K562 (cell line): Measurements from ENCODE around the gene HAUS2. TPM values are rescaled to one million over a fixed set of nuclear protein-coding genes. Genes with fewer than 3 reads are reported as not detected.

Source experiments
- ATAC-seq: fragments of 200-7000 bp; cut with Tn5 transposase; 3 replicates; pipeline ENCODE4 v1.9.1; 2020; ENCODE audit warnings: moderate library complexity
- BruUV-seq: library from RNA; stranded (reverse); fragments of 400-500 nt; replicated peaks from 2 replicates; lab custom pipeline; 2021; lab: Mats Ljungman, UMichigan
- CTCF ChIA-PET: fragments of 300-600 bp; formaldehyde crosslinking; extraction: SDS; loops from one replicate; lab custom pipeline; 2021; ENCODE audit warnings: low intra/inter-chr PET ratio; lab: Yijun Ruan, JAX
- POLR2A ChIA-PET: fragments of 300-600, 350-650 bp; sonication (Branson Sonifier 250); formaldehyde crosslinking; extraction: SDS; loops from one replicate; lab custom pipeline; 2021; ENCODE audit warnings: antibody characterized with exemption, inconsistent platforms; lab: Yijun Ruan, JAX
- DNase-seq, 4 experiments: peaks; one replicate each; pipeline versions ENCODE4 v3.0.0 to v3.0.0-alpha.2; 2011 to 2018; ENCODE audit warnings: low spot score in 3 of 4, mixed read lengths in 3 of 4; ENCODE audit errors: extremely low read depth in 1 of 4
- FAIRE-seq: peaks from 2 replicates; lab custom pipeline; 2011; peaks lifted over from hg19 to GRCh38; lab: Jason Lieb, UNC
- H2AFZ ChIP-seq: 2 replicates; pipeline ENCODE4 v1.6.0; 2011; ENCODE audit warnings: low read depth, low read length, control low read depth, inconsistent platforms
- H3K27ac ChIP-seq: fragments of 200-600 bp; 3 replicates; pipeline ENCODE4 v1.8.0; 2011; ENCODE audit warnings: low read depth, mild to moderate bottlenecking, control low read depth, inconsistent platforms, low read length, moderate library complexity, mixed read lengths; ENCODE audit errors: extremely low read depth
- H3K27me3 ChIP-seq, 2 experiments: fragments of 300-600 bp in 1 of 2; 2 replicates in 1 of 2; 3 replicates in 1 of 2; pipeline versions ENCODE4 v1.6.0 to v1.8.0; 2011; ENCODE audit warnings: inconsistent platforms in 2 of 2, low read length in 2 of 2, mild to moderate bottlenecking in 1 of 2, mixed read lengths in 1 of 2, moderate library complexity in 1 of 2; ENCODE audit not compliant: control insufficient read depth in 2 of 2, insufficient read depth in 2 of 2
- H3K36me3 ChIP-seq: fragments of 300-600 bp; 3 replicates; pipeline ENCODE4 v1.8.0; 2011; ENCODE audit warnings: mild to moderate bottlenecking, low read length, inconsistent platforms; ENCODE audit not compliant: control insufficient read depth, insufficient read depth
- H3K4me1 ChIP-seq, 2 experiments: fragments of 200-600 bp in 1 of 2; replicated peaks in 1 of 2; 2 replicates in 1 of 2; 3 replicates in 1 of 2; pipeline versions ENCODE4 v1.5.1 to v1.8.0; 2011; ENCODE audit warnings: inconsistent platforms in 2 of 2, low read length in 2 of 2, mild to moderate bottlenecking in 1 of 2, mixed read lengths in 1 of 2, moderate library complexity in 1 of 2; ENCODE audit not compliant: control insufficient read depth in 2 of 2, insufficient read depth in 2 of 2
- H3K4me2 ChIP-seq: 2 replicates; pipeline ENCODE4 v1.6.1; 2011; ENCODE audit warnings: low read length, control low read depth, inconsistent platforms, mixed read lengths; ENCODE audit not compliant: insufficient read depth
- H3K4me3 ChIP-seq: fragments of 200-600 bp; sonication (generic), shearing (Covaris generic); 2 replicates; pipeline ENCODE4 v1.5.1; 2016; ENCODE audit warnings: control low read depth, inconsistent platforms
- H3K79me2 ChIP-seq: fragments of 200-600 bp; 3 replicates; pipeline ENCODE4 v1.8.0; 2011; ENCODE audit warnings: low read length, inconsistent platforms; ENCODE audit not compliant: control insufficient read depth, insufficient read depth
- H3K9ac ChIP-seq, 2 experiments: 2 replicates each; pipeline versions ENCODE4 v1.6.0 to v1.6.1; 2011; ENCODE audit warnings: low read depth in 2 of 2, low read length in 2 of 2, control low read depth in 1 of 2, inconsistent platforms in 1 of 2, mild to moderate bottlenecking in 1 of 2, mixed read lengths in 1 of 2; ENCODE audit not compliant: insufficient read depth in 1 of 2
- H3K9me1 ChIP-seq: one replicate; pipeline ENCODE4 v1.6.0; 2011; ENCODE audit warnings: inconsistent platforms, mild to moderate bottlenecking, low read length, moderate library complexity; ENCODE audit not compliant: control insufficient read depth, insufficient read depth
- H3K9me3 ChIP-seq: replicated peaks from 2 replicates; pipeline ENCODE4 v1.5.1; 2011; ENCODE audit warnings: low read depth, low read length, inconsistent platforms; ENCODE audit not compliant: control insufficient read depth, insufficient read depth
- H4K20me1 ChIP-seq: replicated peaks from 2 replicates; pipeline ENCODE4 v1.6.1; 2011; ENCODE audit warnings: low read length, inconsistent platforms, mixed read lengths; ENCODE audit not compliant: control insufficient read depth, insufficient read depth
- C11orf30 ChIP-seq: fragments of 450-650 bp; IDR thresholded peaks from 2 replicates; pipeline ENCODE4 v1.6.1; 2016; ENCODE audit warnings: low read depth, mild to moderate bottlenecking
- CREB1 ChIP-seq, 2 experiments: sonication (generic) in 1 of 2; formaldehyde crosslinking in 1 of 2; IDR thresholded peaks; 2 replicates each; pipeline versions ENCODE4 v1.6.1 to v1.8.0; 2012 to 2022; ENCODE audit warnings: inconsistent platforms in 1 of 2, mild to moderate bottlenecking in 1 of 2, missing genetic modification reagents in 1 of 2, moderate library complexity in 1 of 2
- CTBP1 ChIP-seq: fragments of 450-650 bp; IDR thresholded peaks from 2 replicates; pipeline ENCODE4 v1.6.1; 2016; ENCODE audit warnings: borderline replicate concordance
- FOXJ3 ChIP-seq: sonication (generic); formaldehyde crosslinking; IDR thresholded peaks from 2 replicates; pipeline ENCODE4 v1.4.0; 2020; ENCODE audit warnings: mild to moderate bottlenecking, missing genetic modification reagents
- MECOM ChIP-seq: fragments of 250-450 bp; sonication (Bioruptor Pico); IDR thresholded peaks from 2 replicates; pipeline ENCODE4 v1.8.0; 2022; ENCODE audit warnings: inconsistent platforms
- PRPF4 ChIP-seq: fragments of 200-400 bp; formaldehyde crosslinking; IDR thresholded peaks from one replicate; pipeline ENCODE4 v1.6.1; 2017; ENCODE audit warnings: low read length, low read depth, mild to moderate bottlenecking; ENCODE audit not compliant: insufficient read depth, poor library complexity, severe bottlenecking
- RAD51 ChIP-seq: fragments of 450-650 bp; IDR thresholded peaks from 2 replicates; pipeline ENCODE4 v1.7.1; 2016; ENCODE audit warnings: low read depth, mild to moderate bottlenecking, borderline replicate concordance
- ZBTB17 ChIP-seq: fragments of 450-650 bp; formaldehyde crosslinking; IDR thresholded peaks from 2 replicates; pipeline ENCODE4 v1.4.0; 2020; ENCODE audit warnings: mild to moderate bottlenecking
- ZNF184 ChIP-seq: sonication (generic); formaldehyde crosslinking; IDR thresholded peaks from 2 replicates; pipeline ENCODE4 v1.5.0; 2020; ENCODE audit warnings: missing genetic modification reagents
- ZNF239 ChIP-seq: fragments of 250-450 bp; sonication (Bioruptor Pico); IDR thresholded peaks from 2 replicates; pipeline ENCODE4 v1.4.0; 2020; ENCODE audit warnings: mild to moderate bottlenecking
- ZNF282 ChIP-seq: sonication (generic); formaldehyde crosslinking; IDR thresholded peaks from 2 replicates; pipeline ENCODE4 v1.8.1; 2023; ENCODE audit warnings: missing genetic modification reagents
- ZNF41 ChIP-seq: fragments of 250-450 bp; sonication (Bioruptor Pico); conservative IDR thresholded peaks from 2 replicates; pipeline ENCODE4 v1.4.0; 2020; ENCODE audit warnings: mild to moderate bottlenecking
- ZNF76 ChIP-seq: fragments of 250-450 bp; sonication (Bioruptor Pico); IDR thresholded peaks from 2 replicates; pipeline ENCODE4 v1.4.0; 2020; ENCODE audit warnings: mild to moderate bottlenecking, moderate library complexity, borderline replicate concordance
- WGBS: fragments of 100-300 bp; shearing (Covaris generic); methylation state at CpG from one replicate; pipeline ENCODE4 v1.1.6; 2016; ENCODE audit warnings: low coverage, mixed read lengths; ENCODE audit not compliant: insufficient coverage; ENCODE audit errors: missing lambda C conversion rate; 5-methylcytosine and 5-hydroxymethylcytosine counted together
- in situ Hi-C: fragments of 300-500 bp; cut with MboI; formaldehyde crosslinking; loops from 4 replicates; pipeline ENCODE4 v1.15.0; 2018; ENCODE audit warnings: inconsistent platforms, mixed read lengths
- intact Hi-C: fragments of 100-400 bp; cut with micrococcal nuclease; formaldehyde crosslinking; loops from 2 replicates; pipeline ENCODE4 v1.14.2; 2022
- polyA plus RNA-seq, 8 experiments: library from polyadenylated mRNA; depleted of rRNA in 4 of 8; stranded (reverse) in 5 of 8; unstranded in 3 of 8; fragments of >200 nt; fragmentation: Nextera tagmentation in 2 of 8; fragmentation: Illumina TruSeq in 1 of 8; extraction: Ambion mirVana in 2 of 8; extraction: Trizol in 1 of 8; gene quantifications; 2 replicates each; pipeline versions ENCODE4 v1.2.1 to v1.2.3, GENCODE V29; 2011 to 2014; ENCODE audit warnings: inconsistent platforms in 1 of 8, missing spikeins in 1 of 8
- total RNA-seq, 7 experiments: library from RNA; depleted of rRNA in 6 of 7; stranded (reverse); fragments of >200 nt in 6 of 7; fragmentation: Illumina TruSeq in 2 of 7; extraction: Trizol in 2 of 7; gene quantifications; 2 replicates each; pipeline versions ENCODE4 v1.2.1 to v1.2.3, GENCODE V29; 2011 to 2021; ENCODE audit warnings: low replicate concordance in 1 of 7
- TF ChIP-seq, protein P1 (sequence below): fragments of 450-650 bp; formaldehyde crosslinking; IDR thresholded peaks from 2 replicates; pipeline ENCODE4 v1.4.0; 2020; ENCODE audit warnings: mild to moderate bottlenecking
- TF ChIP-seq, protein P2 (sequence below): fragments of 450-650 bp; IDR thresholded peaks from 2 replicates; pipeline ENCODE4 v1.6.1; 2016
- TF ChIP-seq, protein P3 (sequence below): fragments of 250-450 bp; sonication (Bioruptor Pico); IDR thresholded peaks from 2 replicates; pipeline ENCODE4 v1.8.0; 2021; ENCODE audit warnings: moderate library complexity, mild to moderate bottlenecking, inconsistent platforms

Gene HAUS2
- total and polyA plus RNA-seq, 9 of the 15 experiments (the other 6 are each of a cell fraction or from before 2014, with no cell fraction given): 30.6 to 64.9 (median 54.1) TPM

DNA sequence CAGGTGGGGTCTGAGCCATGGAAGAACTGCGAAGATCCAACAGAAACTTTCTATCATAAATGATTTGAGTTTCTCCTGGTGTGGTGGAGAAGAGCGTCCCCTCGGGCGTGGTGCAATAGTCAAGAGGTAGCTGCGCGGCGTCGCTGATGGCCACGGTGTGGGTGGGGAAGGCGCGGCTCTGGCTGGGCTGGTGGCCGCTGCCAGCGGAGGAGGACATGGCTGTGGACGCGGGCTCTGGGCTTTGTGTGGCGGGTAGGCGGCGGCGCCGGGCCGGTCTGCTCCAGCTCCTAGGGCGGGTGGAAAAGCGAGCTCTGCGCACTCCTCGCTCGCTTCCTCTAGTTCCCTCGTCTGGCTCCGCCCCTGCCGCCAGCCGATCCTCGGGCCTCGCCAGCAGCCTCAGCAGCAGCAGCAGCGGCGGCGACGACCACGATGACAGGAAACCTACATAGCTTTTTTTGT is 32.7 kb downstream of the HAUS2 start (continued):
- TF ChIP-seq CREB1 (IDR thresholded peaks at IDR 0.05) (no peak), CREB1 (CRISPR knock-in tag; IDR thresholded peaks at IDR 0.05) (no peak), ZNF184 (no peak)
- TF ChIP-seq, all 486 proteins: peak for 30

DNA sequence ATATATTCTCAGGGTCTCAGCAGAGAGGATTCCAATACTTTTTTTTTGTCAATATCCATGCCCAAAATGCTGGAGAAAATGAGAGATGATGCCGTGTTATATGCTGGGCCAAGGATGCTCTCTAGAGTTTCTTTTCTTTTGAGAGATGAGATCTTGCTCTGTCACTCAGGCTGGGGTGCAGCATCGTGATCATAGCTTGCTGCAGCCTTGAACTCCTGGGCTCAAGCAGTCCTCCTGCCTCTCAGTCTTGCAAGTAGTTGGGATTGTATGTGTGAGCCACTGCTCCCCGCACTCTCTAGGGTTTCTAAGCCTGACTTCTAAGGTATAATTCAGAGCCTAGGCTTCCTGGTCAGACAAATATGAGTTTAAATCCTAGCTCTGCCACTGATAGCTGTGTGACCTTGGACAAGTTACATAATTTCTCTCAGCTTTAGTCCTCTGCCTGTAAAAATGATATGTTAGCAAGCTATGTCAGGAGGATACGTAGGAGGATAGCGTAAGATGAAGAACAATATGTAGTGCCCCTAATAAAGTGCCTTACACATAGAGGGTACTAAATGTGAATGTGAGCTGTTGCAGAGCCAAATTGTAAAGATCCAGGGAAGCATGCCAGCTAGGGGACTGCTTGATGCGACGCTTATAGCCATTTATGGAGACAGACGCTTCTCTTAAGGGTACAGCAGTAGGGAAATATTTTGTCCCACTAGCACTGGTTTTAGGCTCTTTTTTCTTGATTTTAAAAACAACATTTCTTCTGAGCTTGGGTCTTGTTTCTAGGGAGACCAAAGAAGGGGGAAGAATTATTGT is 34.1 kb downstream of the HAUS2 start:
- in situ Hi-C loops (no loop called here), intact Hi-C loops (loop anchor here (10.0 kb wide), 1 partner anchor 78 kb away; no protein-coding TSS in a partner anchor)
- peaks cover 5% of the 10 kb centered on the region; the same call in 1 of the 2 replicates for H4K20me1 ChIP-seq
- H3K4me2 ChIP-seq: no peak overlapping the region
- no peak overlapping the region for H3K9ac ChIP-seq
- POLR2A ChIA-PET: interaction anchor here (0.6 to 5.6 kb wide), 12 partner anchors 8 to 729 kb away, joined by 3 to 35 read pairs (median 3); partner anchors contain the start of genes EHD4, SNAP23 and STARD9
- H3K4me1 ChIP-seq: peaks cover 16 to 24% of the 10 kb centered on the region in 2 experiments
- no peaks in the 10 kb centered on the region for H3K27me3 ChIP-seq
- ATAC-seq (no peak; the same call in 2 of the 3 replicates), DNase-seq (peak in 1 of 4 experiments; percentile 37), FAIRE-seq (no peak)
- no peak overlapping the region for H2AFZ ChIP-seq
- no peaks in the 10 kb centered on the region for H3K36me3 ChIP-seq
- no peak overlapping the region for H3K4me3 ChIP-seq
- H3K9me1 ChIP-seq: no peaks in the 10 kb centered on the region
- CTCF ChIA-PET: no interaction called here
- no peaks in the 10 kb centered on the region for H3K9me3 ChIP-seq
- WGBS: 62% methylated on average over 8 of the region's 8 CpGs
- no TSS peak for BruUV-seq
- no peak overlapping the region for H3K27ac ChIP-seq
- peaks cover under 1% of the 10 kb centered on the region; the same call in 1 of the 3 replicates for H3K79me2 ChIP-seq
- TF ChIP-seq RAD51 (no peak), MECOM (CRISPR knock-in tag) (0 out of 2 replicates have a peak, but pooled peaks have one; percentile 29), ZNF76 (no peak), FOXJ3 (no peak), ZNF282 (no peak), ZBTB17 (CRISPR knock-in tag) (no peak), C11orf30 (no peak), PRPF4 (no peak), CTBP1 (0 out of 2 replicates have a peak, but pooled peaks have one; percentile 10), ZNF41 (CRISPR knock-in tag) (no peak), ZNF239 (CRISPR knock-in tag) (no peak)
- TF ChIP-seq, protein P1, sequence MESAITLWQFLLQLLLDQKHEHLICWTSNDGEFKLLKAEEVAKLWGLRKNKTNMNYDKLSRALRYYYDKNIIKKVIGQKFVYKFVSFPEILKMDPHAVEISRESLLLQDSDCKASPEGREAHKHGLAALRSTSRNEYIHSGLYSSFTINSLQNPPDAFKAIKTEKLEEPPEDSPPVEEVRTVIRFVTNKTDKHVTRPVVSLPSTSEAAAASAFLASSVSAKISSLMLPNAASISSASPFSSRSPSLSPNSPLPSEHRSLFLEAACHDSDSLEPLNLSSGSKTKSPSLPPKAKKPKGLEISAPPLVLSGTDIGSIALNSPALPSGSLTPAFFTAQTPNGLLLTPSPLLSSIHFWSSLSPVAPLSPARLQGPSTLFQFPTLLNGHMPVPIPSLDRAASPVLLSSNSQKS: no peak
- TF ChIP-seq, protein P2, sequence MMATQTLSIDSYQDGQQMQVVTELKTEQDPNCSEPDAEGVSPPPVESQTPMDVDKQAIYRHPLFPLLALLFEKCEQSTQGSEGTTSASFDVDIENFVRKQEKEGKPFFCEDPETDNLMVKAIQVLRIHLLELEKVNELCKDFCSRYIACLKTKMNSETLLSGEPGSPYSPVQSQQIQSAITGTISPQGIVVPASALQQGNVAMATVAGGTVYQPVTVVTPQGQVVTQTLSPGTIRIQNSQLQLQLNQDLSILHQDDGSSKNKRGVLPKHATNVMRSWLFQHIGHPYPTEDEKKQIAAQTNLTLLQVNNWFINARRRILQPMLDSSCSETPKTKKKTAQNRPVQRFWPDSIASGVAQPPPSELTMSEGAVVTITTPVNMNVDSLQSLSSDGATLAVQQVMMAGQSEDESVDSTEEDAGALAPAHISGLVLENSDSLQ: peak; percentile 79
- TF ChIP-seq, protein P3, sequence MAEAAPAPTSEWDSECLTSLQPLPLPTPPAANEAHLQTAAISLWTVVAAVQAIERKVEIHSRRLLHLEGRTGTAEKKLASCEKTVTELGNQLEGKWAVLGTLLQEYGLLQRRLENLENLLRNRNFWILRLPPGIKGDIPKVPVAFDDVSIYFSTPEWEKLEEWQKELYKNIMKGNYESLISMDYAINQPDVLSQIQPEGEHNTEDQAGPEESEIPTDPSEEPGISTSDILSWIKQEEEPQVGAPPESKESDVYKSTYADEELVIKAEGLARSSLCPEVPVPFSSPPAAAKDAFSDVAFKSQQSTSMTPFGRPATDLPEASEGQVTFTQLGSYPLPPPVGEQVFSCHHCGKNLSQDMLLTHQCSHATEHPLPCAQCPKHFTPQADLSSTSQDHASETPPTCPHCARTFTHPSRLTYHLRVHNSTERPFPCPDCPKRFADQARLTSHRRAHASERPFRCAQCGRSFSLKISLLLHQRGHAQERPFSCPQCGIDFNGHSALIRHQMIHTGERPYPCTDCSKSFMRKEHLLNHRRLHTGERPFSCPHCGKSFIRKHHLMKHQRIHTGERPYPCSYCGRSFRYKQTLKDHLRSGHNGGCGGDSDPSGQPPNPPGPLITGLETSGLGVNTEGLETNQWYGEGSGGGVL (CRISPR knock-in tag): no peak
